IPS-15b (cell line): Measurements from ENCODE around the gene PLEKHA7.
A peak's percentile ranks its signal among the peaks of the same experiment; 100 is the strongest.
"Not testable (repeated sequence)": the region's sequence is repeated elsewhere in the genome, so short reads cannot be mapped to it uniquely, and the experiment has no call there.

Source experiments
- H3K27me3 ChIP-seq: one replicate; pipeline ENCODE4 v1.6.1; 2013; ENCODE audit warnings: low read length; ENCODE audit not compliant: control insufficient read depth, insufficient read depth
- H3K36me3 ChIP-seq: one replicate; pipeline ENCODE4 v1.6.1; 2013; ENCODE audit warnings: low read length; ENCODE audit not compliant: control insufficient read depth, insufficient read depth
- H3K4me1 ChIP-seq: one replicate; pipeline ENCODE4 v1.6.1; 2013; ENCODE audit warnings: mild to moderate bottlenecking, low read length; ENCODE audit not compliant: control insufficient read depth, insufficient read depth
- H3K4me3 ChIP-seq: one replicate; pipeline ENCODE4 v1.5.1; 2013; ENCODE audit warnings: low read depth, low read length
- H3K9ac ChIP-seq: one replicate; pipeline ENCODE4 v1.6.1; 2013; ENCODE audit warnings: low read depth, mild to moderate bottlenecking, low read length
- H3K9me3 ChIP-seq: one replicate; pipeline ENCODE4 v1.6.1; 2013; ENCODE audit warnings: mild to moderate bottlenecking, low read length; ENCODE audit not compliant: control insufficient read depth, insufficient read depth

PLEKHA7 gene

GRCh38 chr11:16969010-16969999 is 44.9 kb downstream of the PLEKHA7 start:
- Histone ChIP-seq H3K9ac (no peak overlapping the region), H3K9me3 (no peaks in the 10 kb centered on the region), H3K27me3 (no peaks in the 10 kb centered on the region), H3K36me3 (no peaks in the 10 kb centered on the region), H3K4me3 (no peak overlapping the region), H3K4me1 (no peaks in the 10 kb centered on the region)

- no peak overlapping the region for H3K4me3 ChIP-seq
- H3K27me3 ChIP-seq, result no peaks in the 10 kb centered on the region
- H3K4me1 ChIP-seq, result no peaks in the 10 kb centered on the region
- H3K36me3 ChIP-seq, result no peaks in the 10 kb centered on the region
- H3K9ac ChIP-seq, result no peak overlapping the region
- H3K9me3 ChIP-seq, result no peaks in the 10 kb centered on the region
These were observed 46.0 kb downstream of the PLEKHA7 start for GRCh38 chr11:16968196-16968595.

- H3K4me1 ChIP-seq, result no peaks in the 10 kb centered on the region
- no peaks in the 10 kb centered on the region for H3K36me3 ChIP-seq
- no peaks in the 10 kb centered on the region for H3K27me3 ChIP-seq
- H3K4me3 ChIP-seq, result no peak overlapping the region
- H3K9me3 ChIP-seq, result no peaks in the 10 kb centered on the region
- no peak overlapping the region for H3K9ac ChIP-seq
These were observed 47.1 kb downstream of the PLEKHA7 start for GRCh38 chr11:16966930-16967671.

GRCh38 chr11:16964501-16964900 is 49.7 kb downstream of the PLEKHA7 start:
- Histone ChIP-seq H3K36me3 (no peaks in the 10 kb centered on the region), H3K4me3 (no peak overlapping the region), H3K4me1 (peaks cover under 1% of the 10 kb centered on the region), H3K9ac (no peak overlapping the region), H3K27me3 (no peaks in the 10 kb centered on the region), H3K9me3 (no peaks in the 10 kb centered on the region)

- Histone ChIP-seq H3K4me3 (no peak overlapping the region), H3K27me3 (no peaks in the 10 kb centered on the region), H3K36me3 (no peaks in the 10 kb centered on the region), H3K4me1 (peaks cover 7% of the 10 kb centered on the region), H3K9ac (no peak overlapping the region), H3K9me3 (no peaks in the 10 kb centered on the region)
These were observed 50.8 kb downstream of the PLEKHA7 start for GRCh38 chr11:16963316-16963876.

GRCh38 chr11:16962589-16962988 is 51.6 kb downstream of the PLEKHA7 start:
- not testable (repeated sequence) for H3K4me1 ChIP-seq, H3K9ac ChIP-seq, H3K9me3 ChIP-seq, H3K36me3 ChIP-seq, H3K27me3 ChIP-seq, H3K4me3 ChIP-seq

- no peaks in the 10 kb centered on the region for H3K9me3 ChIP-seq
- H3K4me1 ChIP-seq, result peaks cover 10% of the 10 kb centered on the region
- H3K9ac ChIP-seq, result no peak overlapping the region
- no peak overlapping the region for H3K4me3 ChIP-seq
- H3K36me3 ChIP-seq, result no peaks in the 10 kb centered on the region
- H3K27me3 ChIP-seq, result no peaks in the 10 kb centered on the region
These were observed 52.1 kb downstream of the PLEKHA7 start for GRCh38 chr11:16962146-16962545.

- H3K36me3 ChIP-seq, result peaks cover 2% of the 10 kb centered on the region
- H3K4me1 ChIP-seq, result peaks cover 16% of the 10 kb centered on the region
- H3K9ac ChIP-seq, result no peak overlapping the region
These were observed 54.0 kb downstream of the PLEKHA7 start for GRCh38 chr11:16960250-16960649.

GRCh38 chr11:16959602-16960001 is 54.6 kb downstream of the PLEKHA7 start:
- Histone ChIP-seq H3K9ac (peak overlapping the region; percentile 60), H3K36me3 (peaks cover 2% of the 10 kb centered on the region), H3K4me3 (no peak overlapping the region), H3K27me3 (no peaks in the 10 kb centered on the region), H3K9me3 (no peaks in the 10 kb centered on the region), H3K4me1 (peaks cover 16% of the 10 kb centered on the region)

More at GRCh38 chr11:16960250-16960649, 54.0 kb downstream of the PLEKHA7 start:
- Histone ChIP-seq H3K27me3 (no peaks in the 10 kb centered on the region), H3K4me3 (no peak overlapping the region), H3K9me3 (no peaks in the 10 kb centered on the region)

GRCh38 chr11:16958833-16959232 is 55.4 kb downstream of the PLEKHA7 start:
- H3K9me3 ChIP-seq, result no peaks in the 10 kb centered on the region
- H3K4me3 ChIP-seq, result no peak overlapping the region
- no peaks in the 10 kb centered on the region for H3K27me3 ChIP-seq
- H3K4me1 ChIP-seq, result peaks cover 16% of the 10 kb centered on the region
- no peak overlapping the region for H3K9ac ChIP-seq
- peaks cover 2% of the 10 kb centered on the region for H3K36me3 ChIP-seq

- peaks cover 2% of the 10 kb centered on the region for H3K36me3 ChIP-seq
- no peaks in the 10 kb centered on the region for H3K9me3 ChIP-seq
- peaks cover 16% of the 10 kb centered on the region for H3K4me1 ChIP-seq
- no peak overlapping the region for H3K9ac ChIP-seq
- H3K4me3 ChIP-seq, result no peak overlapping the region
- no peaks in the 10 kb centered on the region for H3K27me3 ChIP-seq
These were observed 57.6 kb downstream of the PLEKHA7 start for GRCh38 chr11:16956538-16957153.
